ENCODE data around the gene MSS51.
"Not testable (repeated sequence)": the region's sequence is repeated elsewhere in the genome, so short reads cannot be mapped to it uniquely, and the experiment has no call there.

MSS51 gene

GRCh38 chr10:73406846-73407245 lies 26.5 kb downstream of the MSS51 start:
- CTCF ChIA-PET: no interaction called here
- DNase-seq: no peak
- Mint-ChIP-seq H3K27ac (no peak overlapping the region), H3K27me3 (no peaks in the 10 kb centered on the region), H3K9me3 (no peaks in the 10 kb centered on the region), H3K4me1 (peaks cover 28% of the 10 kb centered on the region), H3K36me3 (peaks cover 30% of the 10 kb centered on the region), H3K4me3 (no peak overlapping the region)

DNA sequence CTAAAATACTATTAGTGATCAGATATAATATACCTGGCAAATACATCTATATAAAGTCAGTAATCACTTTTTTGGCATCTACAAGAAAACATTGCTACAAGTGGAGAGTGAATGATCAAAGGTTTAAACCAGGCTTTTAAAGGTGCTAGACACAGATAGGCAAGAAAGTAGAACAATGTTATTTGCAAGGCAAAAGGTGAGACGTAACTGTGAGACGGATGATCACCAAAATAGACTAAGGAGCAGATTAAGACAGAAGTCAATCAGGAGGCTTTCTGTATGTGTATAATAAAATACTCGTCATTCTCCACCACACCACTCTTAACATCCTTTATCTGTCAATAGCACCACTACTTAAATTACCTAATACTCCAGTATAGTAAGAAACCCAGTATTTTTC lies 27.8 kb downstream of the MSS51 start:
- peaks cover 19% of the 10 kb centered on the region for H3K4me1 Mint-ChIP-seq
- H3K27ac Mint-ChIP-seq: no peak overlapping the region

GRCh38 chr10:73404690-73405089 lies 28.7 kb downstream of the MSS51 start:
- no peak for DNase-seq
- Mint-ChIP-seq H3K27ac (peak overlapping the region; percentile 11), H3K9me3 (no peaks in the 10 kb centered on the region), H3K27me3 (no peaks in the 10 kb centered on the region), H3K36me3 (peaks cover 18% of the 10 kb centered on the region), H3K4me1 (peaks cover 13% of the 10 kb centered on the region), H3K4me3 (no peak overlapping the region)
- CTCF ChIA-PET: interaction anchor here (0.7 kb wide), 1 partner anchor 75 kb away, joined by 5 read pairs; no protein-coding TSS in a partner anchor

More for the DNA sequence above, 27.8 kb downstream of the MSS51 start:
- Mint-ChIP-seq H3K4me3 (no peak overlapping the region), H3K9me3 (no peaks in the 10 kb centered on the region), H3K27me3 (no peaks in the 10 kb centered on the region), H3K36me3 (peaks cover 23% of the 10 kb centered on the region)
- CTCF ChIA-PET: no interaction called here
- no peak for DNase-seq

DNA sequence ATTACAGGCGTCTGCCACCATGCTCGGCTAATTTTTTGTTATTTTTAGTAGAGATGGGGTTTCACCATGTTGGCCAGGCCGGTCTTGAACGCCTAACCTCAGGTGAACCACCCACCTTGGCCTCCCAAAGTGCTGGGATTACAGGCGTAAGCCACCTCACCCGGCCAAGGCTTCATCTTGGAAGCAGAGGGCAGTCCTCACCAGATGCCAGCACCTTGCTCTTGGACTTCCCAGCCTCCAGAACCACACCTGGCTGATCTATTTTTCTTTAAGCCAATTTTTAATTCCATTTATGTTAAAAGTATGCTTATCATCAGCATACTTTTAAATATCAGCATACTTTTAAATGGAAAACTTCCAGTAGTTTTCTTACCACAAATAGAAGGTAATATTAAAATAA lies 31.7 kb downstream of the MSS51 start:
- Mint-ChIP-seq H3K27me3 (no peaks in the 10 kb centered on the region), H3K4me1 (no peaks in the 10 kb centered on the region), H3K36me3 (peaks cover 11% of the 10 kb centered on the region), H3K27ac (no peak overlapping the region), H3K4me3 (no peak overlapping the region), H3K9me3 (no peaks in the 10 kb centered on the region)
- CTCF ChIA-PET: interaction anchor here (0.6 kb wide), 1 partner anchor 213 kb away, joined by 3 read pairs; no protein-coding TSS in a partner anchor
- DNase-seq: no peak

DNA sequence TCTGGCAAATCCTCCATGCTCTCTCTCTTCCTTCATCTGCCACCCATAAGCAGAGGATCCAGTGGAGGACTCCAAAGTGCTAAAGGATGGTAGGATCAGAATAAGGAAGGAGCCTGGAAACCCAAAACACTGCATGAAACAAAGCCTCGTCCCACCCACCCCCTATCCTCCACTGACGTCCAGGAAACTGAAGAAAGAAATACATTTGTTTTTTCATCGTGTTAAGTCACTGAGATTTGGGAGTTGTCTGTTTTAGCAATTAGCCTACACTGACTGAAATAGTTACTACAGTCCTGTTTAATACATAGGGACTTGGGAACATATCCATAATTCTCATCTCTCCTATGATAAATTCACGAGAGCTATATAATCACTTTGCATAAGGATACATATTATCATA lies 34.3 kb downstream of the MSS51 start:
- H3K27ac Mint-ChIP-seq: no peak overlapping the region

GRCh38 chr10:73398024-73398423 lies 35.3 kb downstream of the MSS51 start:
- H3K36me3 Mint-ChIP-seq: peaks cover 33% of the 10 kb centered on the region
- H3K4me3 Mint-ChIP-seq: no peak overlapping the region
- CTCF ChIA-PET: interaction anchor here (1.2 kb wide), 1 partner anchor 13 kb away, joined by 4 read pairs; no protein-coding TSS in a partner anchor
- no peak overlapping the region for H3K27ac Mint-ChIP-seq
- H3K27me3 Mint-ChIP-seq: no peaks in the 10 kb centered on the region
- H3K9me3 Mint-ChIP-seq: peaks cover 3% of the 10 kb centered on the region
- no peak for DNase-seq
- H3K4me1 Mint-ChIP-seq: no peaks in the 10 kb centered on the region

More for the DNA sequence above, 34.3 kb downstream of the MSS51 start:
- H3K4me3 Mint-ChIP-seq: no peak overlapping the region
- H3K4me1 Mint-ChIP-seq: no peaks in the 10 kb centered on the region
- no peaks in the 10 kb centered on the region for H3K9me3 Mint-ChIP-seq
- no peaks in the 10 kb centered on the region for H3K27me3 Mint-ChIP-seq
- H3K36me3 Mint-ChIP-seq: peaks cover 27% of the 10 kb centered on the region
- DNase-seq: no peak
- CTCF ChIA-PET: interaction anchor here (0.6 kb wide), 1 partner anchor 1459 kb away, joined by 3 read pairs; no protein-coding TSS in a partner anchor

GRCh38 chr10:73394325-73394724 lies 39.0 kb downstream of the MSS51 start:
- H3K27me3 Mint-ChIP-seq, H3K27ac Mint-ChIP-seq, H3K4me3 Mint-ChIP-seq, H3K9me3 Mint-ChIP-seq, CTCF ChIA-PET, DNase-seq, H3K4me1 Mint-ChIP-seq: not testable (repeated sequence)
- H3K36me3 Mint-ChIP-seq: peaks cover 52% of the 10 kb centered on the region

DNA sequence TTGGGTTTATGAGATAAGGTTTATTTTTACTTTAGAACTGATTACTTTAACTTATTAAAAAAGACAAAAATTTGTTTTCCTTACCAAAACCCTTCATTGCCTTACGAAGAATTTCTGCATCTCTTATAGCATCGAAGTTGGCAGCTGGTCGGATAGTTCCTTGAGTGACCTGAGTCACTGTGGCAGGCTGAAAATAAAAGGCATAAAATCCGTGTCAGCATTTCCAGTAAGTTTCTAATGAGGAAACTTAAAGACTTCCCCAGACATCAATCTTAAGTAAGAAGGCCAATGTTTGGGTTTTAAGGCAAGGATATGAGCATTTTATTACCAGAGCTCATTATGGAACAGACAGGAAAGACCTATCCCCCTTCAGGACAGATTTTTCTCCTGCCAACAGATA lies 45.1 kb downstream of the MSS51 start:
- Mint-ChIP-seq H3K9me3 (no peaks in the 10 kb centered on the region), H3K27ac (no peak overlapping the region), H3K36me3 (peaks cover 59% of the 10 kb centered on the region), H3K4me1 (no peaks in the 10 kb centered on the region), H3K4me3 (no peak overlapping the region), H3K27me3 (no peaks in the 10 kb centered on the region)
- CTCF ChIA-PET: no interaction called here
- no peak for DNase-seq

DNA sequence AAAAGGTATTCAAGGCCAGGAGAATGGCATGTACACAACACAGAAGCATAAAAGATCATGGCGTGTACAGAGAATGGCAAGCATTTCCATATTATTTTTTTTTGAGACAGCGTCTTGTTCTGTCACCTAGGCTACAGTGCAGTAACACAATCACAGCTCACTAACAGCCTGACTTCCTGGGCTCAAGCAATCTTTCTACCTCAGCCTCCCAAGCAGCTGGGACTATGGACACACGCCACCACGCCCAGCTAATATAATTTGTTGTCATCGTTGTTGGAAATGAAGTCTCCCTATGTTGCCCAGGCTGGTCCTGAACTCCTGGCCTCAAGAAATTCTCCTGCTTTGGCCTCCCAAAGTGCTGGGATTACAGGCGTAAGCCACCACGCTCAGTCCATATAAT lies 46.8 kb downstream of the MSS51 start:
- H3K4me1 Mint-ChIP-seq: no peaks in the 10 kb centered on the region
- H3K27me3 Mint-ChIP-seq: no peaks in the 10 kb centered on the region
- H3K4me3 Mint-ChIP-seq: no peak overlapping the region
- H3K9me3 Mint-ChIP-seq: no peaks in the 10 kb centered on the region
- H3K27ac Mint-ChIP-seq: no peak overlapping the region
- peaks cover 58% of the 10 kb centered on the region for H3K36me3 Mint-ChIP-seq
- DNase-seq: no peak
- CTCF ChIA-PET: no interaction called here

DNA sequence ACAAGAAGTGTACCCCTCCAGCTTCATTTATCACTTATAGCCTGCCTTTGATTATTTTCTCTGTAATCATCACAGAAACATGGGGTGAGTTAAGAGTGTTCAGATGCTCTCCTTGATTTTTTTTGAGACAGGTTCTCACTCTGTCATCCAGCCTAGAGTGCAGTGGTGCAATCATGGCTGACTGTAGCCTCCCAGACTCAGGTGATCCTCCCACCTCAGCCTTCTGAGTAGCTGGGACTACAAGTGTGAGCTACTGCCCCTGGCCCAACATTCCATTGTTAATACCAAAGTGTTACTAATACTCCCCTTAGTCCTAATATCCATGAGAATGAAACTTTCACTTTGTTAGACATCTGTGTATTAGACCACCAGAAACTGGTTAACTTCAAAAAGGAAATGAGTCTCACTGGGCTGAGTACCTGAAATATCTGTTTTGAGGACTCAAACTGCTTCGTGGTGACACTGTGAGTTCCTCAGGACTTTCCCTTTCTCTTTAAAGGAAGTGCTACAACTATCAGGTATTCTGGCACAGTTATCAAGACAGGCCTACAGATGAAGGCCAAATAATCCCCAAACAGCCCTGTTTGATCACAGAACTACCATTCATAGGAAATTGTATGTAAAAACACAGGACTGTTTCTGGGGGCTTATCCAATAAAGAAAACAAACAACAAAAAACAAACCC lies 54.2 kb downstream of the MSS51 start:
- Mint-ChIP-seq H3K4me1 (peaks cover 14% of the 10 kb centered on the region), H3K9me3 (no peaks in the 10 kb centered on the region), H3K36me3 (peaks cover 53% of the 10 kb centered on the region), H3K27ac (peak overlapping the region; percentile 85), H3K27me3 (no peaks in the 10 kb centered on the region), H3K4me3 (no peak overlapping the region)
- CTCF ChIA-PET: interaction anchor here (1.6 kb wide), 1 partner anchor 12 kb away, joined by 5 read pairs; no protein-coding TSS in a partner anchor
- no peak for DNase-seq

DNA sequence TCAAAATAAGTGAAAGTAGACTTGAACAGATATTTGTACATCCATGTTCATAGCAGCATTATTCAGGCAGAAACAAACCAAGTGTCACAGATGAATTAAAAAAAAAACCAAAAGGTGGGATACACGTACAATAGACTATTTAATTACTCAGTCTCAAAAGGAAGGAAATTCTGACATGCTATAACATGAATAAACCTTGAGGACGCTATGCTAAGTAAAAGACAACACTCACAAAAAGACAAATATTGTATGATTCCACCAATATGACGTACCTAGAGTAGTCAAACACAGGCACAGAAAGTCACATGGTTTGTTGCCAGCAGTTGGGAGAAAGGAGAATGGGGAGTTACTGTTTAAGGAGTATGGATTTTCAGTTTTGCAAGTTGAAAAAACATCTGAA lies 56.7 kb downstream of the MSS51 start:
- H3K36me3 Mint-ChIP-seq: peaks cover 46% of the 10 kb centered on the region
- no peak overlapping the region for H3K4me3 Mint-ChIP-seq
- no peaks in the 10 kb centered on the region for H3K27me3 Mint-ChIP-seq
- DNase-seq: no peak
- CTCF ChIA-PET: no interaction called here
- peaks cover 14% of the 10 kb centered on the region for H3K4me1 Mint-ChIP-seq
- H3K27ac Mint-ChIP-seq: peak overlapping the region; percentile 1
- no peaks in the 10 kb centered on the region for H3K9me3 Mint-ChIP-seq

All from activated naive CD4-positive, alpha-beta T cell treated with anti-CD3 and anti-CD28 coated beads, Interleukin-2, amount 10 ng/mL, durations not matched to agents 7 days and 5 days (primary cell).